ENCODE results near the gene B4GALT7.

B4GALT7 gene

DNA sequence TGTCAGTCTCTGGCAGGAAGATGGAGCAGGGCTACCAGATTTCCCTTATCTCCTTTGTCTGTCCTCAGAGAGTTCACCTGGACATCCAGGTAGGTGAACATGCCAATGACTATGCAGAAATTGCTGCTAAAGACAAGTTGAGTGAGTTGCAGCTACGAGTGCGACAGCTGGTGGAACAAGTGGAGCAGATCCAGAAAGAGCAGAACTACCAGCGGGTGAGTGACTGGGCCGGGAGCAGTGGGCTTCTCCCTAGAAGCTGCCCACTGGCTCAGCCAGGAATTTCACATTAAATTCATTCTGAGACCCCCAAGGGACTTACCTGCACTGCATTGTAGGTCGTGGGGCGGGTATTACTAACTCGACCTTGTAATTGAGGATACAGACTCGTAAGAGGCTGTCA is 5.9 kb upstream of the B4GALT7 start:
- no peak for FAIRE-seq

GRCh38 chr5:177595026-177595585 is 4.8 kb upstream of the B4GALT7 start:
- FAIRE-seq: no peak

DNA sequence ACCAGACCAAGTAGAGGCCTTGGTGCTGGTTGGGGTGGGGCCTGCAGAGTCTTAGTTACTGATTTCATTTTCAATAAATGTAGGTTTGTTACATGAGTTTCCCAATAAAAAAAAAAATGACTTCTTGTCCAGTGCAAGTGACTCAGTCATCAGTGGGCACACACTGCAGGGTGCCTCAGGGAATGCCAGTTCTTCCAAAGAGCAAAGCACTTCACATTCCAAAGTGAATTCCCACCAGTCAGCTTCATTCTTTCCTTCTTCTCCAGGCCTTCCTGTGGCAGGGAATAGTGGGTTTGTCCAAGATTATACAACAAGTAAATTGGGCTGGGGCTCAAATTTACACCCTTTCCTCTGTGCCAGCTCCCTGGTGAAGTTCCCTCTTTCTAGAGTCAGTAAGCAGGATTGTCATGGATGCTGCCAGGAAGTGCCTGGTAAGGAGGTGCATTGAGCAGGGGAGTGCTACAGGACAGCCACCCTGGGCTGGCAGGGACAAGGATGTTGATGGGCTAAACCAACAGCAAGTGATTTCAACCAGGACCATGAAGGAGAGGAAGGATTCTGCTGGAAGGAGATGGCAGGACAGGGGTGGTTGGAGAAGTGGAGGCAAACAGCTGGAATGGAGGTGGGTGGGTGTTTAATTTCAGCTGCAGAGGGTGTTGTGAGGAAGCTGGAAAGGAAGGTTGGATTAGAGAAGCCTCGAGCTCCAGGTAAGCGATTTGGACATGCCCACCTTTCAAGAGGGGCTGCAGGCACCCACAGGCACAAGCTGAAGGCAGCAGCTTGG is 3.7 kb upstream of the B4GALT7 start:
- FAIRE-seq: no peak

DNA sequence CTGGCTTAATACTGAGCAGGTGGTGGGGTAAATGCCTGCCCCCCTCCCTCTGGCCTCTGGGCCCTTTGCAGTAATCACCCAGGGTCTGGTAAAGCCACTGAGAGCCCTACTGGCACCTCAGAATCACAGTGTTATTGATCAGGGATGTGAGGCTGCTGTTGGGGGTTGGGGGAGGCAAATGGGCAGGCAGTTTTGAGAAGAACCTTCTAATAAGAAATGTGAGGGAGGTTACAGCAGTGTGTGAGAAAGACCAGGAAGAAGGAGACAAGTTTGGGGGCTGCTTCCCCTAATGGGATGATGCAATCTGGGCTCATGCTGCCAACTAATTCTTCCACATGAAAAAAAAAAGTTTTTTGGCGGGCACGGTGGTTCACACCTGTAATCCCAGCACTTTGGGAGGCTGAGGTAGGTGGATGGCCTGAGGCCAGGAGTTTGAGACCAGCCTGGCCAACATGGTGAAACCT is 3.1 kb upstream of the B4GALT7 start:
- FAIRE-seq: no peak

- no peak for FAIRE-seq
These were observed 1.5 kb upstream of the B4GALT7 start for GRCh38 chr5:177598477-177598876.

DNA sequence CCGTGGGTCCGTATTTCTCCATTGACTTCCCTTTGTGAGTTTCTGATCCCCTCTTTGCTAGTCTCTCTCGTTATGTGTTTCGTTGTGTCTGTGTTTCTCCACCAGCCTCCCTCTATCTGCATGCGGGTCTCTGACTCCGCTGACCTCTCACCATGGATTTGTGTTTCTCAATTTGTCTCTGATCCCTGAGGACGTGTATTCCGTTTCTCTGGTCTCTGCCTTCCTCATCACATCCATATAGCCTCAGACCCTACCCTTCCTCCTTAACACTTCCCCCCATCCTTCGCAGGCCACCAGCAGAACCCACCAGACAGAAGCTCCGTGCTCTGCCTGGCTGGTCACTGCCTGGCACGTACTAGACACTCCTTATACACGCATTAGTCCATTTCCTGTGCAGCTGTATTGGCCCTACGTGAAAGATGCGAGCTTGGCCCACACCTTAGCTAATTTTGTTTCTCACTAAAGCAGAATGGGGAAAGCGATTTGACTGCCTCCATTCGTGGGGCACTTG is 631 bp downstream of the B4GALT7 start:
- no peak for FAIRE-seq

DNA sequence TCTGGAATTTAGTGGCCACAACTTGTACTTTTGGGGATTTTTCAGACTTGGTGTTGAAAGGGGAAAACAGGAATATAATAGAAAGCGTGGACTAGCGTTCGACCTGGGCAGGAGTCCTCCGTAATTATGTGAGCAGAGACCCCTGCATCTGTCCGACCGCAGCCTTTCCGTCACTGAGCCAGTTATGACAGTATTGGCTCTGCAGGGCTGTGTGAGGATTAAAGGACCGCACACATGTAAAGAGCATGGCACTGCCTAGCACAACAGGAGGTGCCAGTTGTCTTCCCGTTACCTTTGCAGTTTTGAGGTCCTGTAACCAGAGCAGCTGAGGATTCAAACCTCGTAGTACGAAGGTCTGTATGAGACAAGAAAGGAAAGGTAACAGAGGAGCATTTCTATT is 1.2 kb downstream of the B4GALT7 start:
- no peak for FAIRE-seq

DNA sequence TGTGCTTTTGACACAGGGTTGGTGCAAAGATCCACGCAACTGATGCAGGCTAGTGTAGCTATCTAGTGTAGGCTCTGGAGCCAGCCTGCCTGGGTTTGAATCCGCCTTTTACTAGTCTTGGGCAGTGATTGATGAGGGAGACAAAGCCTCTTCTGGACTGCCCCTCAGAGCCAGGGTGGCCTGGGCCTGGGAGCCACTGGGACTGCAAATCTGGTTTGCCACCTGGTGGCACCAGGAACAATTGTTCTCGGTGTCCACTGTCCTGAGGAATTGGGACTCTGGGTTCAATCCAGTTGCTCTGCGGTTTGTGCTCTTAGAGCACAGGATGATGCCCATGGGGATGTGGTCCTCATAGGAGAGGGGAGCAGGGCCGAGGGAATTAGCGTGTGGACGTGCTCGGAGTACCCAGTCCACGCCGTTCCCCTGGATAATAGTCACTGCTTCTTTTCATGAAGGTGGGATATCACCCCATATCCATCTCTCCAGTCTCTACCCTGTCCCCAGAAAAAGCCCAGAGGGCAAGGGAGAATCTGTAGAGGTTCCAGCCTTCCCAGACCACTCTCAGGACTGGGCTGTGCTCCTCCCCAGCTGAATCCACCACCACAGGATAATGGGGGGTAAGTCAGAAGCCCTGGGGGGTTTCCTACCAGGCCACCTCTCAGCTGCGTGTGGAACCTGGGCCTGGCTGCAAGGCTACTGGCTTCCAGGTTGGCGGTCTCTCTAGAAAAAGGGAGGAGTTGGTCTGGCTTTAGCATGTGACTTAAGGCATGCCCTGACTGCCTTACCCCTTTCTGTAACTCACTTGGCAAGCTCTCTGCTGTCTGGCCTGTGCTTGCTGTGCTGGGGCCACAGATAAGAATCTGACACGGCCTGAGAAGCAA is 1.9 kb downstream of the B4GALT7 start:
- FAIRE-seq: no peak

GRCh38 chr5:177602458-177602830 is 2.5 kb downstream of the B4GALT7 start:
- no peak for FAIRE-seq

- no peak for FAIRE-seq
These were observed 3.7 kb downstream of the B4GALT7 start for GRCh38 chr5:177603631-177604030.

DNA sequence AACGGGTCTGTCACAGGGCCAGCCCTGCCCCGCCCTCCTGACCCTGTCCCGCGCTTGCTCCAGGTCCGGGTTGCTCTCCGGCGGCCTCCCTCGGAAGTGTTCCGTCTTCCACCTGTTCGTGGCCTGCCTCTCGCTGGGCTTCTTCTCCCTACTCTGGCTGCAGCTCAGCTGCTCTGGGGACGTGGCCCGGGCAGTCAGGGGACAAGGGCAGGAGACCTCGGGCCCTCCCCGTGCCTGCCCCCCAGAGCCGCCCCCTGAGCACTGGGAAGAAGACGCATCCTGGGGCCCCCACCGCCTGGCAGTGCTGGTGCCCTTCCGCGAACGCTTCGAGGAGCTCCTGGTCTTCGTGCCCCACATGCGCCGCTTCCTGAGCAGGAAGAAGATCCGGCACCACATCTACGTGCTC is 4.2 kb downstream of the B4GALT7 start:
- no peak for FAIRE-seq

DNA sequence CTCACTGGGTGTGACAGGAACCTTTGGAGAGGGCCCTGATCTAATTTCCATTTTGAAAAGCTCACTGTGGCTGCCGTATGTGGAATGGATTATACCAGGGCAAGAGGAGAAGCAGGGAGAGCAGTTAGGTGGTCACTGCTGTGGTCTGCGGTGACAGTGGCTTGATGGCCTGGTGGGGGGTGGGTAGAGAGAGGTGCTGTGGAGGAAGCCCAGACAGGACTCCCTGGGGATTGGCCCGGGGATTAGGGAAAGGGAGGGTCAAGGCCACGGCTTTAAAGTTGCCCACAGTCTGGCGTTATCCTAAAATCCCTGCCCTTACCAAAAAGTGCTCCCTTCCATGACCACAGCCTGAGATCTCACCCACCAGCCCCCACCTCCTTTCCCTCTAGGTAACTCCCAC is 4.7 kb downstream of the B4GALT7 start:
- FAIRE-seq: no peak

GRCh38 chr5:177605078-177605477 is 5.1 kb downstream of the B4GALT7 start:
- FAIRE-seq: no peak

- FAIRE-seq: no peak
These were observed 5.7 kb downstream of the B4GALT7 start for GRCh38 chr5:177605667-177606066.

GRCh38 chr5:177606071-177607051 is 6.4 kb downstream of the B4GALT7 start:
- no peak for FAIRE-seq

- no peak for FAIRE-seq
These were observed 7.2 kb downstream of the B4GALT7 start for GRCh38 chr5:177607115-177607451.

GRCh38 chr5:177607452-177608192 is 7.7 kb downstream of the B4GALT7 start:
- no peak for FAIRE-seq

- no peak for FAIRE-seq
These were observed 8.5 kb downstream of the B4GALT7 start for GRCh38 chr5:177608243-177609075.

- FAIRE-seq: no peak
These were observed 9.4 kb downstream of the B4GALT7 start for GRCh38 chr5:177609076-177610059.
